RWPE1 (cell line): Measurements from ENCODE around the gene THAP4.
"Not testable (repeated sequence)": the region's sequence is repeated elsewhere in the genome, so short reads cannot be mapped to it uniquely, and the experiment has no call there.

Experiments
- CTCF ChIA-PET: fragments of 350-600 bp; sonication (Branson Sonifier 250); formaldehyde crosslinking; extraction: SDS; loops from one replicate; lab custom pipeline; 2021; lab: Yijun Ruan, JAX
- POLR2A ChIA-PET: fragments of 400-600 bp; formaldehyde crosslinking; extraction: SDS; loops from one replicate; lab custom pipeline; 2020; ENCODE audit warnings: antibody characterized with exemption; ENCODE audit not compliant: low non-redundant PET; lab: Yijun Ruan, JAX
- DNase-seq: peaks from one replicate; pipeline ENCODE4 v3.0.0; 2012; ENCODE audit warnings: low spot score
- H3K27ac ChIP-seq: fragments of 450-650 bp; 2 replicates; pipeline ENCODE4 v1.5.1; 2017
- CTCF ChIP-seq: fragments of 450-650 bp; conservative IDR thresholded peaks from 2 replicates; pipeline ENCODE4 v1.5.1; 2017; ENCODE audit warnings: low read depth, mild to moderate bottlenecking

The THAP4 gene

GRCh38 chr2:241573741-241574140 is 63.2 kb downstream of the THAP4 start:
- CTCF ChIA-PET, result no interaction called here
- H3K27ac ChIP-seq, result no peak overlapping the region
- TF ChIP-seq CTCF, result no peak
- POLR2A ChIA-PET, result no interaction called here
- no peak for DNase-seq

DNA sequence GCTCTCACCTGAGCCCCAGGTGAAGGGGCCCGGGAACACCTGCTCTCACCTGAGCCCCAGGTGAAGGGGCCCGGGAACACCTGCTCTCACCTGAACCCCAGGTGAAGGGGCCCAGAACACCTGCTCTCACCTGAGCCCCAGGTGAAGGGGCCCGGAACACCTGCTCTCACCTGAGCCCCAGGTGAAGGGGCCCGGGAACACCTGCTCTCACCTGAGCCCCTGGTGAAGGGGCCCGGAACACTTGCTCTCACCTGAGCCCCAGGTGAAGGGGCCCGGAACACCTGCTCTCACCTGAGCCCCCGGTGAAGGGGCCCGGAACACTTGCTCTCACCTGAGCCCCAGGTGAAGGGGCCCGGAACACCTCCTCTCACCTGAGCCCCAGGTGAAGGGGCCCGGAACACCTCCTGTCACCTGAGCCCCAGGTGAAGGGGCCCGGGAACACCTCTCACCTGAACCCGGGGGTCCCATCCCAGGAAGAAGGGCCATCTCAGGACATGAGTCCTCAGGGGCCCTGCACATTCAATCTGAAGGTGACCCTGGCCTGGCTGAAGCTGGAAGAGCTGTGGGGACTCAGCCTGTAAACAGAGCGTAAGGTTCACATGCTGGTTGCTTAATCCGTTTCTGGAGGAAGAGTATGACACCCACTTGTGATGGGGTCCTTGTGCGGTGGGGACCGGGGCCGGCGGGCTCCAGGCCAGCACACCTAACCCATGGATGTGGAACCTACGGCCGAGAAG is 63.9 kb downstream of the THAP4 start:
- CTCF ChIA-PET, POLR2A ChIA-PET, DNase-seq, H3K27ac ChIP-seq: not testable (repeated sequence)

DNA sequence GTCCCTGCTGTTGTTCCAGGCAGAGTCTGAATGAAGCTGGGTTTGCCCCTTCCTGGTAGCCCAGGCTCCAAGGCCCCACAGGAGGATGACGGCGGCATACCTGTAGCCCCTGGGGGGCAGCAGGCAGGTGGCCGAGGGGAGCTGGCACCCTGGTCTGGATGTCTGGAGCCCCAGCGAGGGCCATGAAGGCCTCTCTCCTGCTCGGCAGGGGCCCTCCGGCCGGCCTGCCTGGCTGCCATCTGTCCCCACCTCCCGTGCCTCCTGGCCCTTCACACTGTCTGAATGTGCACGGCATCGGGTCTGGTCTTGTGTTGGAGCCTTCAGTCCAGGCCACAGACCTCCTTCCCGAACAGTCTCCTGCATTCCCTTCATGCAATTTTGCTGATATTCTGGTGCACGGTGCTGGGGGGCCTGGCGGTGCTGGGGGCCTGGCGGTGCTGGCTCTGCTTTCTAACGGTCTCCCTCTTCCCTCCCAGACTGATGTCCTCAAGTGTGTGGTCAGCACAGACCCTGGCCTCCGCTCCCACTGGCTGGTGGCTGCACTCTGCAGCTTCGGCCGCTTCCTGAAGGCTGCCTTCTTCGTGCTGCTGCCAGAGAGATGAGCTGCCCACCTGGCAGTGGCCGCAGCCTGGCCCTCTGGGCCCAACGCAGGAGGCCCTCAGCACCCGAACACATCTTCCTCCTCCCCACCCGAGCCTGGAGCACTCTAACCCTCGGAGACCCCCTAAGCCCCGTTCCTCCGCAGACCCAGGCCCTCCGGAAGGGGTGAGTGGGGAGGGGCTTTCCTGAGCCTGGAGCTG is 64.9 kb downstream of the THAP4 start:
- DNase-seq, result no peak
- CTCF ChIA-PET, result no interaction called here
- TF ChIP-seq CTCF, result no peak
- POLR2A ChIA-PET, result no interaction called here
- H3K27ac ChIP-seq, result 0 out of 2 replicates have a peak overlapping the region, but pooled peaks have one; percentile 1

GRCh38 chr2:241570961-241571581 is 65.9 kb downstream of the THAP4 start:
- CTCF ChIA-PET, result no interaction called here
- POLR2A ChIA-PET, result no interaction called here
- no peak for TF ChIP-seq CTCF
- DNase-seq, result no peak
- H3K27ac ChIP-seq, result 0 out of 2 replicates have a peak overlapping the region, but pooled peaks have one; percentile 1

DNA sequence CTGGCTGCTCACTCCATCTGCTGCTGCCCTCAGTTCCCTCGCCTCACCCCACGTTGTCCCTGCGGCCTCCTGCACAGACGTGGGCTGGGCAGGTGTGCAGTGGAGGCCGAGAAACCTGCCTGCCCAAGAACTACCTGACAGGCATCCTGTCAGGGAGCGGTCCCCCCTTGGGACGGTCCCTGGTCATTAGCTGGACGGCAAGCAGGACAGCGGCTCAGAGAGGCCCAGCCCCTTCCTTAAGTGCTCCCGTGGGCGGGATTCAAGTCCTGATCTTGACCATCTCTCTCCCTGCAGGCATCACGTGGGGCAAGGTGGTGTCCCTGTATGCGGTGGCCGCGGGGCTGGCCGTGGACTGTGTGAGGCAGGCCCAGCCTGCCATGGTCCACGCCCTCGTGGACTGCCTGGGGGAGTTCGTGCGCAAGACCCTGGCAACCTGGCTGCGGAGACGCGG is 67.1 kb downstream of the THAP4 start:
- DNase-seq, result no peak
- ChIA-PET POLR2A (no interaction called here), CTCF (interaction anchor here (0.6 kb wide), 1 partner anchor 109 kb away, joined by 3 read pairs; no protein-coding TSS in a partner anchor)
- H3K27ac ChIP-seq, result no peak overlapping the region
- no peak for TF ChIP-seq CTCF

GRCh38 chr2:241568726-241569125 is 68.2 kb downstream of the THAP4 start:
- no peak for DNase-seq
- POLR2A ChIA-PET, result no interaction called here
- CTCF ChIA-PET, result interaction anchor here (0.6 kb wide), 2 partner anchors 17 to 488 kb away, joined by 3 read pairs; no protein-coding TSS in a partner anchor
- no peak overlapping the region for H3K27ac ChIP-seq
- TF ChIP-seq CTCF, result no peak
